ENCODE measurements around the gene RHOB.

DNA sequence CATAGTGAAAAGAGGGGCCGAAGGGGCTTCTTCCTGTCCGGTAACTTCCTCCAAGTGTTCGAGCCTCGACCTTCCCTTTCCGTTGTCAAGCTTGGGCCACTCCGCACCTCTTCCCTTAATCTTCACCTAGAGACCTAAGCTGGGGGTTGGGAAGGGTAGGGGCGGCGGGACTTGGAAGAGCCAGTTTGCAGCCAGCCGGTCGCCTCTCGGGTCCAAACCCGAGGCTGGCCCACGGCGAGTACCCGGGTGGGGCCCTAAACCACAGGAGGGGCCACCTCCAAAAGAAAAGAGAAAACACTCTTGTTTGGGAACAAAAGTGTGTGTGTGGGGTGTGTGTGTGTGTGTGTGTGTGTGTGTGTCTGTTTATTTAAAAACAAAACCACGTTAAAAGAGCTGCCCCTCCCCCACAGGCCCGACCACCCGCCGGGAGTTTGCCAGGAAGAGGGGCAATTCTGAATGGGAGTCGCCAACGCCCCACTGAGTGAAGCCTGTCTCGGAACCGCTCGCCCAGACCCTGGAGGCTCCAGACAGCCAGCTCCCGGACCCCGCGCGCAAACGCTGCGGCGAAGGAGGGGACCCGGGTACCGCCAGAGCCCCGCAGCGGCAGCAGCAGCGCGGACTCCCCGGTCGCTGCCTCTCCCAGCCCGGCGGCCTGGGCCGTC lies 488 bp upstream of the RHOB start:
- no peak for TF ChIP-seq EZH2 (IDR thresholded peaks at IDR 0.05; ENCODE audit: borderline replicate concordance, insufficient read depth, low read depth, low read length, poor library complexity, severe bottlenecking)
- TF ChIP-seq, protein P1, sequence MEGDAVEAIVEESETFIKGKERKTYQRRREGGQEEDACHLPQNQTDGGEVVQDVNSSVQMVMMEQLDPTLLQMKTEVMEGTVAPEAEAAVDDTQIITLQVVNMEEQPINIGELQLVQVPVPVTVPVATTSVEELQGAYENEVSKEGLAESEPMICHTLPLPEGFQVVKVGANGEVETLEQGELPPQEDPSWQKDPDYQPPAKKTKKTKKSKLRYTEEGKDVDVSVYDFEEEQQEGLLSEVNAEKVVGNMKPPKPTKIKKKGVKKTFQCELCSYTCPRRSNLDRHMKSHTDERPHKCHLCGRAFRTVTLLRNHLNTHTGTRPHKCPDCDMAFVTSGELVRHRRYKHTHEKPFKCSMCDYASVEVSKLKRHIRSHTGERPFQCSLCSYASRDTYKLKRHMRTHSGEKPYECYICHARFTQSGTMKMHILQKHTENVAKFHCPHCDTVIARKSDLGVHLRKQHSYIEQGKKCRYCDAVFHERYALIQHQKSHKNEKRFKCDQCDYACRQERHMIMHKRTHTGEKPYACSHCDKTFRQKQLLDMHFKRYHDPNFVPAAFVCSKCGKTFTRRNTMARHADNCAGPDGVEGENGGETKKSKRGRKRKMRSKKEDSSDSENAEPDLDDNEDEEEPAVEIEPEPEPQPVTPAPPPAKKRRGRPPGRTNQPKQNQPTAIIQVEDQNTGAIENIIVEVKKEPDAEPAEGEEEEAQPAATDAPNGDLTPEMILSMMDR (IDR thresholded peaks at IDR 0.05) = no peak
